Thyroid gland (tissue), 4 donors: ENCODE measurements around the gene GFRA1.

Experiments used
- CTCF ChIP-seq, 6 experiments: fragments of 200-600 bp in 3 of 6; fragments of 450-650 bp in 3 of 6; sonication (generic) in 3 of 6; IDR thresholded peaks; one replicate each; pipeline ENCODE4 v1.5.1; 2016 to 2019; ENCODE audit warnings: antibody characterized with exemption in 6 of 6, mild to moderate bottlenecking in 2 of 6, inconsistent platforms in 1 of 6, moderate library complexity in 1 of 6
- POLR2A ChIP-seq, 2 donors: fragments of 450-650 bp; IDR thresholded peaks; one replicate each; pipeline ENCODE4 v1.6.1; 2017; ENCODE audit warnings: antibody characterized with exemption in 2 of 2, mild to moderate bottlenecking in 2 of 2, moderate library complexity in 1 of 2

GRCh38 chr10:116043304-116043703 is 229.7 kb downstream of the GFRA1 start:
- TF ChIP-seq CTCF (IDR thresholded peaks at IDR 0.05) = no peak
- TF ChIP-seq POLR2A (IDR thresholded peaks at IDR 0.05) = no peak
